Parathyroid adenoma (tissue), 2 donors: ENCODE measurements around the gene LSAMP.

ENCODE experiments used
- H2AFZ ChIP-seq: fragments of 300-600 bp; sonication (generic); one replicate; pipeline ENCODE4 v1.7.0; 2017; ENCODE audit warnings: antibody characterized with exemption, mild to moderate bottlenecking
- H3K27ac ChIP-seq: fragments of 300-600 bp; sonication (generic); one replicate; pipeline ENCODE4 v1.7.0; 2017
- H3K27me3 ChIP-seq: fragments of 300-600 bp; sonication (generic); one replicate; pipeline ENCODE4 v1.7.0; 2017; ENCODE audit warnings: low read length; ENCODE audit not compliant: control insufficient read depth, insufficient read depth
- H3K36me3 ChIP-seq: fragments of 300-600 bp; sonication (generic); one replicate; pipeline ENCODE4 v1.7.0; 2017; ENCODE audit warnings: low read length; ENCODE audit not compliant: control insufficient read depth, insufficient read depth
- H3K4me1 ChIP-seq: fragments of 300-600 bp; sonication (generic); one replicate; pipeline ENCODE4 v1.7.0; 2017; ENCODE audit warnings: control low read depth
- H3K4me2 ChIP-seq: fragments of 300-600 bp; sonication (generic); one replicate; pipeline ENCODE4 v1.7.0; 2017; ENCODE audit warnings: low read length
- H3K4me3 ChIP-seq: fragments of 300-600 bp; sonication (generic); one replicate; pipeline ENCODE4 v1.7.0; 2017; ENCODE audit warnings: low read depth, low read length
- H3K79me2 ChIP-seq: fragments of 300-600 bp; sonication (generic); one replicate; pipeline ENCODE4 v1.7.0; 2017; ENCODE audit warnings: control low read depth
- H3K9ac ChIP-seq: fragments of 300-600 bp; sonication (generic); one replicate; pipeline ENCODE4 v1.7.0; 2017; ENCODE audit warnings: mild to moderate bottlenecking
- H3K9me3 ChIP-seq: fragments of 300-600 bp; sonication (generic); one replicate; pipeline ENCODE4 v1.7.0; 2017; ENCODE audit warnings: low read length; ENCODE audit not compliant: control insufficient read depth
- TF ChIP-seq, protein P1 (sequence below): fragments of 300-600 bp; sonication (generic); IDR thresholded peaks from one replicate; pipeline ENCODE4 v1.7.0; 2017; ENCODE audit warnings: antibody characterized with exemption, mild to moderate bottlenecking
- donor health status: primary hyperparathyroidism.

LSAMP gene

GRCh38 chr3:116388867-116389385, 56.4 kb downstream of the LSAMP start:
- Histone ChIP-seq H3K36me3 (no peaks in the 10 kb centered on the region), H3K9ac (no peak overlapping the region), H3K4me3 (no peak overlapping the region), H3K27ac (no peak overlapping the region), H3K79me2 (no peaks in the 10 kb centered on the region), H3K9me3 (no peaks in the 10 kb centered on the region), H2AFZ (no peak overlapping the region), H3K27me3 (no peaks in the 10 kb centered on the region), H3K4me2 (no peak overlapping the region), H3K4me1 (no peaks in the 10 kb centered on the region)
- TF ChIP-seq, protein P1, sequence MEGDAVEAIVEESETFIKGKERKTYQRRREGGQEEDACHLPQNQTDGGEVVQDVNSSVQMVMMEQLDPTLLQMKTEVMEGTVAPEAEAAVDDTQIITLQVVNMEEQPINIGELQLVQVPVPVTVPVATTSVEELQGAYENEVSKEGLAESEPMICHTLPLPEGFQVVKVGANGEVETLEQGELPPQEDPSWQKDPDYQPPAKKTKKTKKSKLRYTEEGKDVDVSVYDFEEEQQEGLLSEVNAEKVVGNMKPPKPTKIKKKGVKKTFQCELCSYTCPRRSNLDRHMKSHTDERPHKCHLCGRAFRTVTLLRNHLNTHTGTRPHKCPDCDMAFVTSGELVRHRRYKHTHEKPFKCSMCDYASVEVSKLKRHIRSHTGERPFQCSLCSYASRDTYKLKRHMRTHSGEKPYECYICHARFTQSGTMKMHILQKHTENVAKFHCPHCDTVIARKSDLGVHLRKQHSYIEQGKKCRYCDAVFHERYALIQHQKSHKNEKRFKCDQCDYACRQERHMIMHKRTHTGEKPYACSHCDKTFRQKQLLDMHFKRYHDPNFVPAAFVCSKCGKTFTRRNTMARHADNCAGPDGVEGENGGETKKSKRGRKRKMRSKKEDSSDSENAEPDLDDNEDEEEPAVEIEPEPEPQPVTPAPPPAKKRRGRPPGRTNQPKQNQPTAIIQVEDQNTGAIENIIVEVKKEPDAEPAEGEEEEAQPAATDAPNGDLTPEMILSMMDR = no peak

GRCh38 chr3:116386168-116386567, 59.1 kb downstream of the LSAMP start:
- H3K9me3 ChIP-seq = no peaks in the 10 kb centered on the region
- H3K4me1 ChIP-seq = no peaks in the 10 kb centered on the region
- no peaks in the 10 kb centered on the region for H3K27me3 ChIP-seq
- no peak overlapping the region for H3K4me3 ChIP-seq
- H3K79me2 ChIP-seq = no peaks in the 10 kb centered on the region
- H3K9ac ChIP-seq = no peak overlapping the region
- H3K4me2 ChIP-seq = no peak overlapping the region
- no peak overlapping the region for H3K27ac ChIP-seq
- no peaks in the 10 kb centered on the region for H3K36me3 ChIP-seq
- TF ChIP-seq, protein P1 = no peak
- H2AFZ ChIP-seq = no peak overlapping the region

DNA sequence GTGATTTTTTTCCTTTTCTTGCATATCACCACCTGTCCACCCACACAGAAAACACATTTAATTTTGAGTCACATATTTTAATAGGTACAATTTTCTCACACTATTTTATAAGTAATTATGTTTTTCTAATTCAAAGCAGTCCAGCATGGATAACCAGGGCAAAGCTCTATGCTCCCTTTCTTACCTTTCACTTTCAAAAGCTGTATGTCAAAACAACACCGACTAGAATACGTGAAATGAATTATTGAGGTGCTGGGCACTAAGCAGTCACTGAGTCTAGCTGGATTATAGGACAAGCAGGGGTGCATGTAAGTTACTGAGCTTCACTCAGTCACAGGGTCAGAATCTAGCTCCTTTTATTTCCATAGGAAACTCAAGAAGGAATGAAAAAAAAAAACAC, 60.6 kb downstream of the LSAMP start:
- Histone ChIP-seq H3K9ac (no peak overlapping the region), H3K27ac (no peak overlapping the region), H3K36me3 (no peaks in the 10 kb centered on the region), H3K4me3 (no peak overlapping the region), H3K4me1 (no peaks in the 10 kb centered on the region), H3K27me3 (no peaks in the 10 kb centered on the region), H2AFZ (no peak overlapping the region), H3K79me2 (no peaks in the 10 kb centered on the region), H3K9me3 (no peaks in the 10 kb centered on the region), H3K4me2 (no peak overlapping the region)
- TF ChIP-seq, protein P1 = no peak

DNA sequence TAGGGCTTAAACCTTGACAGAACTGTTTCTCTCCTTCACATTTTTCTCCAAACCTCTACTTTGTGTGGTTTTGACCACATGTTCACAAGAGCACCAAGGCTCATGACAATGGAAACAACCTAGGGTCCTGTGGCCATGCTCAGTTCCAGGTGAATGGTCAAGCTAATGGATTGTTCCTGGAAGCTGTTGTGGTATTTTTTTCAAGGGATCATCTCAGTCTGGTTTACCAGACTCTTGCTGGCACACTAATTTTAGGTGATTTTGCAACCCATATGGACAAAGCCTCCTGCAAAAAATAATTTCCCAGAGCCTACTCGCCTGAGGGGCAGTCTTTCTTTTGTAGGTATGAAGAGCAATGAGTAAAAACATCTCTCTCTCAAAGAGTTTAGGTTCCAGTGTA, 67.2 kb downstream of the LSAMP start:
- no peaks in the 10 kb centered on the region for H3K4me1 ChIP-seq
- H3K4me2 ChIP-seq = no peak overlapping the region
- H3K27me3 ChIP-seq = no peaks in the 10 kb centered on the region
- no peaks in the 10 kb centered on the region for H3K79me2 ChIP-seq
- H3K9ac ChIP-seq = no peak overlapping the region
- no peaks in the 10 kb centered on the region for H3K36me3 ChIP-seq
- no peaks in the 10 kb centered on the region for H3K9me3 ChIP-seq
- no peak overlapping the region for H2AFZ ChIP-seq
- TF ChIP-seq, protein P1 = no peak
- H3K27ac ChIP-seq = no peak overlapping the region
- H3K4me3 ChIP-seq = no peak overlapping the region

DNA sequence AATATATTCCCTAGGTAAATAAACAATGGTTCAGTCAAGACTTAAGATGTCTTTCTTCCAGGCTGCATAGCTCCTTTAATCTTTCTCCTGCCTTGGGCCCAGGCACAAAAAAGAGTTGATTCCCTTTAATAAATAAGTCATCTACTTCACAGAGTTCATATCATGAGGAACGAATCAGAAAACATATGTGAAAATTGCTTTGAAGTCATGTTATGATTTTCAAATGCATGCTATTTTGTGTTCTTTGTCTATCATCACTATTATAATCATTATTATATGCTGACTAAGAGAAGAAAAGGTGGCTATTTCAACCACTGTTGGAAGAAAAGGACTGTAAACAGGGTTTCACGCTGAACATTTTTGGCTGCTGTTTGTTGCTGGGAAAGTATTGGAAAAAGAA, 70.4 kb downstream of the LSAMP start:
- H3K9ac ChIP-seq = no peak overlapping the region
- no peaks in the 10 kb centered on the region for H3K4me1 ChIP-seq
- H3K4me2 ChIP-seq = no peak overlapping the region
- no peaks in the 10 kb centered on the region for H3K36me3 ChIP-seq
- H3K27ac ChIP-seq = no peak overlapping the region
- peak overlapping the region; percentile 34 for H2AFZ ChIP-seq
- H3K27me3 ChIP-seq = no peaks in the 10 kb centered on the region
- H3K4me3 ChIP-seq = no peak overlapping the region
- TF ChIP-seq, protein P1 = no peak
- H3K9me3 ChIP-seq = no peaks in the 10 kb centered on the region
- H3K79me2 ChIP-seq = no peaks in the 10 kb centered on the region
